ENCODE data around the gene PTPRQ. TPM values are rescaled to one million over a fixed set of nuclear protein-coding genes. Genes with fewer than 3 reads are reported as not detected.

The PTPRQ gene
- total RNA-seq, 1 experiment from 2014 or later: not detected

DNA sequence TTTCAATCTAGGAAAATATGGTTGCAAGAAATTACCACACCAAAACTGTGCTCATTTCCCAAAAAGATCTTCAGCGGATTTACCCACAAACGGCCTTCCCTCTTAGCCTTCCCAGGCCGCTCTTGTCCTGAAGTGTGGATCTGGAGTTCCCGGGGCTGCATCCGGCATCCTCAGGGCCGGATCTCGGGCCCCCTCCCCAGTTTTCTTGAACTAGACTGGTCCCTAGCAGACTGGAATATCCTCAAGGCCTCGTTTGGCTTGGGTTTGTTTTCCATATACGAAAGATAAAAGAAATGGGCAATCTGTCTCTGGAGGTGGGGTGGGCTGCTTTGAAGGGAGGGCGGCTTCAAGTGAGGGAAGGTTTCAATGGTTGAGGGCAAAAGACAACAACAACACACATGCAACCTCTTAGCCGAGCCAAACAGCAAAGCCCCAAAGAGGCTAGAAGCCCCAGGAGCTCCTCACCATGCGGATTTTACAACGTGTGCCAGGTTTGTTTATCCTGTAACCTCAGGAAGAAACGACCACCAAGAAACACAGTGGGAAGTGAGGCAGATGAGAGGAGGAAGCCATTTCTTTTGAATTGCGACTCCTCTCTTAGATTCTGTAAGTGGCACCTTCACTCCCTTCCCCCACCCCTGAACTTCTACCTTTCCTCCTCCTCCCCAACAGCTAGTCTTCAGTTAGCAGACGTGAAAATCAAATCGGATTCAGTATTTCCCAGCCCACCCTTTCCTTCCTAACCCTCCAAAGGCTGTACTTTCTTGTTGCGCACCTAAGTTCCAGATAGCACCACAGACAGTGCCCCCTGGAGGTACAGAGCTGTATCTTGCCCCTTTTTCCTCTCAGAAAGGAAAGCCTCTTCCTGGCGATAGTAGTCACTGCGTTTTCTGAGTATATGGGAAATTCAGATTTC, 266.0 kb downstream of the PTPRQ start:
- H3K4me1 ChIP-seq (replicated peaks; ENCODE audit: insufficient read depth): no peaks in the 10 kb centered on the region
- H3K79me2 ChIP-seq (ENCODE audit: low read depth): no peaks in the 10 kb centered on the region
- H3K4me2 ChIP-seq: no peak overlapping the region
- no peaks in the 10 kb centered on the region for H3K27me3 ChIP-seq (ENCODE audit: insufficient read depth, low read depth)
- H3K9me3 ChIP-seq (ENCODE audit: insufficient read depth, low read depth): no peaks in the 10 kb centered on the region
- H2AFZ ChIP-seq: no peak overlapping the region
- TF ChIP-seq, protein P1, sequence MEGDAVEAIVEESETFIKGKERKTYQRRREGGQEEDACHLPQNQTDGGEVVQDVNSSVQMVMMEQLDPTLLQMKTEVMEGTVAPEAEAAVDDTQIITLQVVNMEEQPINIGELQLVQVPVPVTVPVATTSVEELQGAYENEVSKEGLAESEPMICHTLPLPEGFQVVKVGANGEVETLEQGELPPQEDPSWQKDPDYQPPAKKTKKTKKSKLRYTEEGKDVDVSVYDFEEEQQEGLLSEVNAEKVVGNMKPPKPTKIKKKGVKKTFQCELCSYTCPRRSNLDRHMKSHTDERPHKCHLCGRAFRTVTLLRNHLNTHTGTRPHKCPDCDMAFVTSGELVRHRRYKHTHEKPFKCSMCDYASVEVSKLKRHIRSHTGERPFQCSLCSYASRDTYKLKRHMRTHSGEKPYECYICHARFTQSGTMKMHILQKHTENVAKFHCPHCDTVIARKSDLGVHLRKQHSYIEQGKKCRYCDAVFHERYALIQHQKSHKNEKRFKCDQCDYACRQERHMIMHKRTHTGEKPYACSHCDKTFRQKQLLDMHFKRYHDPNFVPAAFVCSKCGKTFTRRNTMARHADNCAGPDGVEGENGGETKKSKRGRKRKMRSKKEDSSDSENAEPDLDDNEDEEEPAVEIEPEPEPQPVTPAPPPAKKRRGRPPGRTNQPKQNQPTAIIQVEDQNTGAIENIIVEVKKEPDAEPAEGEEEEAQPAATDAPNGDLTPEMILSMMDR (conservative IDR thresholded peaks at IDR 0.05): peak; percentile 50
- TF ChIP-seq EZH2 (IDR thresholded peaks at IDR 0.05; ENCODE audit: low read depth): no peak
- DNase-seq: no peak
- no peaks in the 10 kb centered on the region for H3F3A ChIP-seq (ENCODE audit: insufficient read depth, low read depth)
- POLR2A ChIA-PET (ENCODE audit: unreplicated experiment): no interaction called here
- no peaks in the 10 kb centered on the region for H3K9me2 ChIP-seq (ENCODE audit: insufficient read depth)
- no peaks in the 10 kb centered on the region for H3K36me3 ChIP-seq (ENCODE audit: low read depth)
- no TSS peak for BruUV-seq (replicated peaks)
- no peak overlapping the region for H3K27ac ChIP-seq
- CTCF ChIA-PET: interaction anchor here (0.6 to 0.7 kb wide), 2 partner anchors 83 to 615 kb away, joined by 3 to 4 read pairs; no protein-coding TSS in a partner anchor
- no peak overlapping the region for H3K4me3 ChIP-seq
- H4K20me1 ChIP-seq (ENCODE audit: insufficient read depth): no peaks in the 10 kb centered on the region
- intact Hi-C loops (cut with micrococcal nuclease; ENCODE audit: unreplicated experiment): no loop called here

DNA sequence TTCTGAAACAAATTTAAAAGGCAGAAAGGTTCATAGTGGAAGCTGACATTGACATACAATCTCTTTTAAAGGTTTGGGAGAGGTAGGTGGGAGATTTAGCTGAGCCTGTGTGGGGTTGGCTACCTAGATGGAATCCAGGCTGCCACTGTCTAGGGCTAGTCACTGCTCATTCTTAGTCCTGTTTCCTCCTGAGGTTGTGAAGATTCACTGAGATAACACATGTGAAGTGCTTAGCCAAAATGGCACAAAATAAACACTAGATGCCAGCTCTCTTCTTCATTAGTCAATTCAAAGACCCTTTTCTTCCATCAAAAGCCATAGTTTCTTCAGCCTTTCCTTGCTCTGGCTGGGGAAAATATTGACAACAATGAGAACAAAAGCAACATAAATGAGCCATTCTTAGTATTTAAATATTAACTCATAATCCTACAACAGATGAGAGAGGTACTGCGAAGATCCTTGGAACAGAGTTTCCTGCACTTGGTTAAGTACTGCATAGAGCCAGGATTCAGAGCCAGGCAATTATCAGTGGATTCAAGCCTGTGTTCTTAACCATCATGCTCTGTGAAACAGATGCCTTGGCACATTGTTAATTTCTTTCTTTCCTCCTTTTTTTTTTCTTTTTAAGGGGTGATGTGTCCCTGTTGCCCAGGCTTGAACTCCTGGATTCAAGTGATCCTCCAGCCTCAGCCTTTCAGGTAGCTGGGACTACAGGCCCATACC, 266.9 kb downstream of the PTPRQ start:
- TF ChIP-seq EZH2 (IDR thresholded peaks at IDR 0.05; ENCODE audit: low read depth): no peak
- TF ChIP-seq, protein P1 (conservative IDR thresholded peaks at IDR 0.05): no peak
- no peaks in the 10 kb centered on the region for H3K4me1 ChIP-seq (replicated peaks; ENCODE audit: insufficient read depth)
- ChIA-PET CTCF (interaction anchor here (0.7 kb wide), 1 partner anchor 83 kb away, joined by 3 read pairs; no protein-coding TSS in a partner anchor), POLR2A (ENCODE audit: unreplicated experiment) (no interaction called here)
- H4K20me1 ChIP-seq (ENCODE audit: insufficient read depth): no peaks in the 10 kb centered on the region
- no peak overlapping the region for H3K27ac ChIP-seq
- no TSS peak for BruUV-seq (replicated peaks)
- no peaks in the 10 kb centered on the region for H3K79me2 ChIP-seq (ENCODE audit: low read depth)
- no peak overlapping the region for H3K4me2 ChIP-seq
- H2AFZ ChIP-seq: no peak overlapping the region
- H3K9me3 ChIP-seq (ENCODE audit: insufficient read depth, low read depth): no peaks in the 10 kb centered on the region
- no peak for DNase-seq
- no peaks in the 10 kb centered on the region for H3K36me3 ChIP-seq (ENCODE audit: low read depth)
- intact Hi-C loops (cut with micrococcal nuclease; ENCODE audit: unreplicated experiment): no loop called here
- no peaks in the 10 kb centered on the region for H3K9me2 ChIP-seq (ENCODE audit: insufficient read depth)
- no peaks in the 10 kb centered on the region for H3F3A ChIP-seq (ENCODE audit: insufficient read depth, low read depth)
- H3K4me3 ChIP-seq: no peak overlapping the region
- no peaks in the 10 kb centered on the region for H3K27me3 ChIP-seq (ENCODE audit: insufficient read depth, low read depth)

DNA sequence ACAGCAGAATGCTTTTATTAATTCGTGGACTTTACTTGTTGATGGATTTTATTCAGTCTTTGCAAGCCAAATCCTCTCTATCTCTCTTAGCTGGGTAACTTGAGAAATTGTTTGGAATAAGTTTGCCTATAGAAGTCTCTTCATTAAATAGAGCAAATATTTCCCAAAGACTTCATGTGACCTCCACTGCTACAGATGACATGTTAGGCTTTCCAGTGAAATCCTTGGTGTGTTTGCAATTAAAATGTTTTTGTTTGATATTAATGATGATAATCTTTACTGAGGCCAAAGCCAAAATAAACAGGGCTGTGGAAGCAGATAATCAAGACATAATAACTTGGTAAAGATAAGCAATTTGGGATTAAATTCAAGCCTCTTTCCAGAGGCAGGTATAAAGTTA, 267.8 kb downstream of the PTPRQ start:
- H4K20me1 ChIP-seq (ENCODE audit: insufficient read depth): no peaks in the 10 kb centered on the region
- no peaks in the 10 kb centered on the region for H3K4me1 ChIP-seq (replicated peaks; ENCODE audit: insufficient read depth)
- H3K79me2 ChIP-seq (ENCODE audit: low read depth): no peaks in the 10 kb centered on the region
- H3K9me3 ChIP-seq (ENCODE audit: insufficient read depth, low read depth): no peaks in the 10 kb centered on the region
- no peak overlapping the region for H2AFZ ChIP-seq
- H3K36me3 ChIP-seq (ENCODE audit: low read depth): no peaks in the 10 kb centered on the region
- no peaks in the 10 kb centered on the region for H3K9me2 ChIP-seq (ENCODE audit: insufficient read depth)
- intact Hi-C loops (cut with micrococcal nuclease; ENCODE audit: unreplicated experiment): no loop called here
- ChIA-PET POLR2A (ENCODE audit: unreplicated experiment) (no interaction called here), CTCF (no interaction called here)
- no peak overlapping the region for H3K27ac ChIP-seq
- no peak for DNase-seq
- BruUV-seq (replicated peaks): no TSS peak
- no peak overlapping the region for H3K4me2 ChIP-seq
- no peaks in the 10 kb centered on the region for H3K27me3 ChIP-seq (ENCODE audit: insufficient read depth, low read depth)
- TF ChIP-seq, protein P1 (conservative IDR thresholded peaks at IDR 0.05): no peak
- no peak for TF ChIP-seq EZH2 (IDR thresholded peaks at IDR 0.05; ENCODE audit: low read depth)
- H3F3A ChIP-seq (ENCODE audit: insufficient read depth, low read depth): no peaks in the 10 kb centered on the region
- no peak overlapping the region for H3K4me3 ChIP-seq

All from PC-9 (cell line).